Heart right ventricle (tissue), 16 donors: Measurements from ENCODE around the gene CD302. TPM values are rescaled to one million over a fixed set of nuclear protein-coding genes. Genes with fewer than 3 reads are reported as not detected.
"Not testable (repeated sequence)": the region's sequence is repeated elsewhere in the genome, so short reads cannot be mapped to it uniquely, and the experiment has no call there.

ENCODE experiments used
- ATAC-seq, 8 donors: fragments of 200-7000 bp; cut with Tn5 transposase; one replicate each; pipeline ENCODE4 v1.9.1; 2020; ENCODE audit warnings: mild to moderate bottlenecking in 8 of 8, moderate library complexity in 8 of 8, moderate number of reproducible peaks in 1 of 8
- DNase-seq, 2 donors: peaks; one replicate each; pipeline ENCODE4 v3.0.0-alpha.2; 2020
- H3K27ac ChIP-seq, 10 donors: fragments of 200-600 bp; sonication (generic) in 2 of 10; one replicate each; pipeline versions ENCODE4 v1.5.0 to v1.8.0; 2020 to 2022; ENCODE audit warnings: mild to moderate bottlenecking in 3 of 10
- H3K27me3 ChIP-seq, 7 donors: fragments of 200-600 bp; one replicate each; pipeline ENCODE4 v1.8.0; 2021 to 2022; ENCODE audit warnings: mild to moderate bottlenecking in 2 of 7
- H3K36me3 ChIP-seq, 9 donors: fragments of 200-600 bp; sonication (generic) in 1 of 9; one replicate each; pipeline versions ENCODE4 v1.5.0 to v1.8.0; 2020 to 2022; ENCODE audit warnings: mild to moderate bottlenecking in 2 of 9
- H3K4me1 ChIP-seq, 9 donors: fragments of 200-600 bp; sonication (generic) in 1 of 9; one replicate each; pipeline versions ENCODE4 v1.5.0 to v1.8.0; 2020 to 2022; ENCODE audit warnings: mild to moderate bottlenecking in 4 of 9
- H3K4me3 ChIP-seq, 10 donors: fragments of 200-600 bp; sonication (generic) in 2 of 10; one replicate each; pipeline versions ENCODE4 v1.5.0 to v1.8.0; 2020 to 2022; ENCODE audit warnings: mild to moderate bottlenecking in 7 of 10, moderate library complexity in 2 of 10
- H3K9me3 ChIP-seq, 11 donors: fragments of 200-600 bp in 10 of 11; sonication (generic) in 2 of 11; one replicate each; pipeline versions ENCODE4 v1.5.0 to v1.8.0; 2013 to 2022; ENCODE audit warnings: mild to moderate bottlenecking in 2 of 11, control low read depth in 1 of 11, moderate library complexity in 1 of 11
- CTCF ChIP-seq, 9 donors: fragments of 200-600 bp; sonication (generic) in 2 of 9; IDR thresholded peaks; one replicate each; pipeline versions ENCODE4 v1.5.0 to v1.8.0; 2021 to 2022; ENCODE audit warnings: antibody characterized with exemption in 9 of 9, mild to moderate bottlenecking in 5 of 9, moderate library complexity in 1 of 9
- WGBS, 2 donors: extraction: QIAGEN DNeasy Blood & Tissue Kit; methylation state at CpG; one replicate each; pipeline ENCODE4 v1.1.7; 2013; ENCODE audit warnings: inconsistent platforms in 1 of 2; 5-methylcytosine and 5-hydroxymethylcytosine counted together
- intact Hi-C, 10 donors: fragments of 100-400 bp; cut with DNase I; formaldehyde crosslinking; loops; one replicate each; pipeline versions ENCODE4 v1.11.1 to v1.14.2; 2022
- polyA plus RNA-seq, 2 donors: library from polyadenylated mRNA; stranded (reverse); fragments of 200-250 nt; gene quantifications; one replicate each; pipeline ENCODE4 v1.2.3, GENCODE V29; 2013
- total RNA-seq, 10 donors: library from RNA; stranded (reverse); fragmentation: NEBNext Ultra II Directional in 3 of 10; extraction: Animal tissue kit (Norgen Biotek cat#: 25700) in 3 of 10; gene quantifications; one replicate each; pipeline versions ENCODE4 v1.2.1 to v1.2.4, GENCODE V29; 2021 to 2023
- donor health status: Arrhythmogenic right ventricular cardiomyopathy.
- donor health status: ischemic (EF 13 %, LVEDD 7.1; RV severe dilation, severe dysfunction).
- donor health status: healthy with polysubstance abuse.
- donor health status: DM: no; HTN: yes; CAD: no.
- donor health status: DM: no; HTN: no; CAD: no.
- donor health status: ischemic (EF 25% LVEDD 6.9; RV normal size, moderate dysfunction).
- donor health status: ischemic (EF 25% LVEDD 5.7; RV mildly dilated, moderate dysfunction).
- donor health status: healthy.
- donor health status: DM: yes; HTN: yes; CAD: no.
- donor health status: Ischemic cardiomyopathy.
- donor health status: ischemic (EF 35%, LVEDD 5.7; RV mildly dilated, moderate dysfunction).
- donor health status: nonischemic (EF 11% LVEDD 7.7; RV severe dilation, severe dysfunction).
- donor health status: DM: yes; HTN: yes; CAD: no.
- donor health status: PGD.
- donor health status: ischemic (EF 29% LVEDD 5.4; RV normal size, mild dysfunction).
- donor health status: nonischemic (EF 23%, LVEDD 6.1; RV moderate dilation, normal function).

CD302 gene
- total and polyA plus RNA-seq, 12 donors: 5.8 to 25.2 (median 12.8) TPM

- Histone ChIP-seq H3K27ac (no peak overlapping the region), H3K4me1 (peaks cover 0 to 55% (median 18%) of the 10 kb centered on the region in 9 donors), H3K9me3 (no peaks in the 10 kb centered on the region), H3K4me3 (no peak overlapping the region), H3K27me3 (no peaks in the 10 kb centered on the region), H3K36me3 (peaks cover 0 to 100% (median 29%) of the 10 kb centered on the region in 9 donors)
- DNase-seq: no peak
- no peak for ATAC-seq
- WGBS, 2 donors: 83 to 93% methylated on average over 1 of the region's 1 CpG
- intact Hi-C loops: no loop called here
- no peak for TF ChIP-seq CTCF (IDR thresholded peaks at IDR 0.05)
These were observed 62.4 kb downstream of the CD302 start for GRCh38 chr2:159735648-159736047.

- intact Hi-C loops: no loop called here
- peaks cover 0 to 58% (median 25%) of the 10 kb centered on the region in 9 donors for H3K36me3 ChIP-seq
These were observed 69.4 kb downstream of the CD302 start for GRCh38 chr2:159728629-159729028.

GRCh38 chr2:159725713-159726112 lies 72.3 kb downstream of the CD302 start:
- intact Hi-C loops: no loop called here
- no peak for TF ChIP-seq CTCF (IDR thresholded peaks at IDR 0.05)
- ATAC-seq (peak in 3 of 8 donors; percentile 50 to 54 (median 51)), DNase-seq (no peak)
- Histone ChIP-seq H3K4me3 (no peak overlapping the region), H3K4me1 (peaks cover 0 to 68% (median 47%) of the 10 kb centered on the region in 9 donors), H3K36me3 (peaks cover 0 to 54% (median 8%) of the 10 kb centered on the region in 9 donors), H3K9me3 (peaks cover 0 to 12% (median 0%) of the 10 kb centered on the region in 11 donors), H3K27ac (peak overlapping the region in 2 of 10 donors; percentile 16 to 22), H3K27me3 (no peaks in the 10 kb centered on the region)
- 61 to 74% methylated on average over 3 of the region's 3 CpGs for WGBS, 2 donors

More at GRCh38 chr2:159728629-159729028, 69.4 kb downstream of the CD302 start:
- Histone ChIP-seq H3K27me3 (no peaks in the 10 kb centered on the region), H3K4me1 (peaks cover 0 to 46% (median 18%) of the 10 kb centered on the region in 9 donors), H3K27ac (peak overlapping the region in 1 of 10 donors; percentile 15), H3K9me3 (peaks cover 0 to 12% (median 0%) of the 10 kb centered on the region in 11 donors), H3K4me3 (no peak overlapping the region)
- 73 to 76% methylated on average over 3 of the region's 3 CpGs for WGBS, 2 donors
- TF ChIP-seq CTCF (IDR thresholded peaks at IDR 0.05): no peak
- ATAC-seq (no peak), DNase-seq (no peak)

GRCh38 chr2:159724795-159725572 lies 73.0 kb downstream of the CD302 start:
- H3K4me3 ChIP-seq, ATAC-seq, H3K27me3 ChIP-seq, DNase-seq, H3K27ac ChIP-seq: not testable (repeated sequence)
- 76 to 84% methylated on average over 6 of the region's 6 CpGs for WGBS, 2 donors
- Histone ChIP-seq H3K4me1 (peaks cover 0 to 75% (median 48%) of the 10 kb centered on the region in 9 donors), H3K36me3 (peaks cover 0 to 54% (median 6%) of the 10 kb centered on the region in 9 donors), H3K9me3 (peaks cover 0 to 12% (median 0%) of the 10 kb centered on the region in 11 donors)
- intact Hi-C loops: loop anchor here in 1 of 10 donors (5.0 kb wide), 1 partner anchor 32 kb away; no protein-coding TSS in a partner anchor
